SIG-M5 (cell line): ENCODE data around the gene RPS6KB1.
"Not testable (repeated sequence)": the region's sequence is repeated elsewhere in the genome, so short reads cannot be mapped to it uniquely, and the experiment has no call there.

ENCODE experiments used
- DNase-seq: peaks from one replicate; lab custom pipeline; 2025; lab: John Stamatoyannopoulos, UW

The RPS6KB1 gene

DNA sequence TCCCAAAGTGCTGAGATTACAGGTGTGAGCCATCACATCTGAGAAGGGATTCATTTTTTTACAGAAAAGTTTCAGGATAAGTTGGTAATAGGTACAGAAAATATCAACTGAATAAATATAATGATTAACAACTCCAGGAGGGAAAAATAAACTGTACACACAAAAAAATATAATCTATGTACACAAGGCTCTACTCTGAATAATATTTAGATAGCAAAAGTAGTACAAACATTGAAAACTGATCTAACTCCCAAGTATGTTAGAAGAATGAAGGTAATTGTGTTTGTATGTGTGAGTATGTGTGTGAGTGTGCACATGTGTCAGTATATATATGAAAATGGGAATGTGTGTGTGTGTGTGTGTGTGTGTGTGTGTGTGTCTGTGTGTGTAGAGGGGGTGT lies 20.6 kb upstream of the RPS6KB1 start:
- no peak for DNase-seq

DNA sequence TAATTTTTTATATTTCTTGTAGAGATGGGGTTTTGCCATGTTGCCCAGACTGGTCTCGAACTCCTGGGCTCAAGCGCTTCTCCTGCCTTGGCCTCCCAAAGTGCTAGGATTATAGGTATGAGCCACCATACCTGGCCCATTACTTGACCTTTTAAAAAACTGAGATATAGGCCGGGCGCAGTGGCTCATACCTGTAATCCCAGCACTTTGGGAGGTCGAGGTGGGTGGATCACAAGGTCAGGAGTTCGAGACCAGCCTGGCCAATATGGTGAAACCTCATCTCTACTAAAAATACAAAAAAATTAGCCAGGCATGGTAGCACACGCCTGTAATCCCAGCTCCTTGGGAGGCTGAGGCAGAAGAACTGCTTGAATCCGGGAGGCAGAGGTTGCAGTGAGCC lies 19.5 kb upstream of the RPS6KB1 start:
- DNase-seq = not testable (repeated sequence)

DNA sequence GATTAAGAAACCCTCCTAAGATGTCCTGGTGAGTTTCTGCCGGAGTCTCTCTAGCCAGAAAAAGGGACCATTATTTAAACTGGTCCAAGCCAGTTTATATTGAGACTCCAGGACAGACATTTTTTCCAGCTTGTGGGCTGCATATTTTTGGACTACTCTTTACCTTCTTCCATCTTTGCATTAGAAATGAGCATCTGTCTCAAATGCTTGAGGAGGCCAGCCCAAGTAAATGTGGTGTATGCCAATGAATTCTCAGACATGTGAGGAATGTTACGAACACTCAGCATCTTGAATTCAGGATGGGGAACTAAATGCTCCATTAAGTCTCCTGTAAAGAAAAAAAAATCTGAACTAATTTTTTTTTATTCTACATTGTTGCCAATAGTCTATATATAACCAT lies 18.5 kb upstream of the RPS6KB1 start:
- no peak for DNase-seq

DNA sequence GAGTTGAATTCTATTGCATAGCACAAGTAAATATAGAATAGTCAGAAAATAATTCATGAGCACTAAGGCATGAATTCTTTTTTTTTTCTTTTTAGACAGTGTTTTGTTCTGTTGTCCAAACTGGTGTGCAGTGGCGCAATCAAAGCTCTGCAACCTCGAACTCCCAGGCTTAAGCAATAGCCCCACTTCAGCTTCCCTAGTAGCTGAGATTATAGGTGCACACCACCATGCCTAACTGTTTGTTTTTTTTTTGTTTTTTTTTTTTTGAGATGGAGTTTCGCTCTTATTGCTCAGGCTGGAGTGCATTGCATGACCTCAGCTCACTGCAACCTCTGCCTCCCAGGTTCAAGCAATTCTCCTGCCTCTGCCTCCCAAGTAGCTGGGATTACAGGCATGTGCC lies 16.8 kb upstream of the RPS6KB1 start:
- DNase-seq = no peak

DNA sequence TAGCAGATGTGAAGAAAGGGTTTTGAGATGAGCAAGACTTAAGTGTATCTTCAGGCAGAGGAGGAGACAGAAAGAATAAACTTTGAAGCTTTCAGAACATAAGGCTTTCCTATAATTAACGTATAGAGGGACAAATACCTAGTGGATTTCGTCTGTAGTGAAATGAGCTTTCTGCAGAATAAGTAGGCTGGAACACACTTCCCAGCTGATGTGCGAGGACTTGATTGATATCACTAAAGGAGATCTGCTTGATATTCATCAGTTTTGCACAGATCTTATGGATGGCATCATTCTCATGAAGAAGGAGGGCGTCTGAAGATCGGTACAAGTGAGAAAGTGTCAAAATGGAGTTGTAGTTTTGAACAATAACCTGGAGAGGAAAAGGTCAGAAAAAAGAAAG lies 15.0 kb upstream of the RPS6KB1 start:
- no peak for DNase-seq

DNA sequence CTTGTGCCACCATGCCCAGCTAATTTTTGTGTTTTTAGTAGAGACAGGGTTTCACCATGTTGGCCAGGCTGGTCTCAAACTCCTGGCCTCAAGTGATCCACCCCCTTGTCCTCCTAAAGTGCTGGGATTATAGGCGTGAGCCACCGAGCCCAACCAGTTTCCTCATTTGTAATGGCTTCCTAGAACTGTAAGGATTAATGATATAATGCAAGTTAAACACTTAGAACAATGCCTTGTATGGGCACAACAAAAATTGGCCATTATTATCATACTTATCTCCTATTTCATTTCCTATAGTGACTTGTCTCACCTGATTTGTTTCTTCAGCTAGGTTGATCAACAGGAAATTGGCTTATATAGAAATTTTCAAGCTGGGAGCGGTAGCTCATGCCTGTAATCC lies 14.3 kb upstream of the RPS6KB1 start:
- no peak for DNase-seq

DNA sequence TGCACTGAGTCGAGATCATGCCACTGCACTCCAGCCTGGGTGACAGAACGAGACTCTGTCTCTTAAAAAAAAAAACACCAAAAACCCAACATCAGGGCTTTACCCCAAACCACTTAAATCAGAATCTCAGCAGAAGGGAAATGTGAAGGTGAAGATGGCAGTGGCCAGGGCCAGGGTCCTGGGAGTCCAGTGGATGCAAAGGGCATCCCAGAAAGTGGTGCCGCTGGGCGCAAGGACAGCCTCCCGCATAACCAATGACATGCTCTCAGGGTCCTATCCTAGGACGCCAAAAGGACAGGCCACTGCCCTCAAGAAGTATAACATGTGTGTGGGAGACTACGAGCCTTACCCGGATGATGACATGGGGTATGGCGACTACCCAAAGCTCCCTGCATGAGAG lies 8.1 kb upstream of the RPS6KB1 start:
- DNase-seq = no peak

DNA sequence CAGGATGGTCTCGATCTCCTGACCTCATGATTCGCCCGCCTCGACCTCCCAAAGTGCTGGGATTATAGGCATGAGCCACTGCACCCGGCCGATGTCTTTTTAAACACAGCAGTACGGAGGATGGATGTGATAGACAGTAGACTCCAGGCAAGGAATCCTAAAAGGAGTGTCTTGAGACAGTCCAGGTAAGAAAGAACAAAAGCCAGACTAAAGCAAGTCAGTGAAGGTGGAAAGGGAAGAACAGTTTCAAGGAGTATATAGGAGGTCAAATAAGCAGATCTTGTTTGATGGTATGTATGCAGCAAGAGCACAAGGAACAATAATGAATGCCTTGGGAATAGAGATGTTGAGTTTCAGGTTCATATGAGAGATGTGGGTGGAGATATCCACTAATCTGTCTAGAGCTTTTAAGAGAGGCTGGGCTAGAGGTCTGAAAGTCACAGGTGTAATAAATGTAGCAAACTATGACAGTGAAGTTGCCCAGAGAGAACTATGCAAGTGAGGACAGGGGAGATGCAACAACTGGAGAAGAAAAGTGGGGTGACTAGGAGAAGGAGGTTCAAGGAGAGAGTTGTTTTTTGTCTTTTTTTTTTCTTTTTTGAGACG lies 4.7 kb upstream of the RPS6KB1 start:
- DNase-seq = no peak

DNA sequence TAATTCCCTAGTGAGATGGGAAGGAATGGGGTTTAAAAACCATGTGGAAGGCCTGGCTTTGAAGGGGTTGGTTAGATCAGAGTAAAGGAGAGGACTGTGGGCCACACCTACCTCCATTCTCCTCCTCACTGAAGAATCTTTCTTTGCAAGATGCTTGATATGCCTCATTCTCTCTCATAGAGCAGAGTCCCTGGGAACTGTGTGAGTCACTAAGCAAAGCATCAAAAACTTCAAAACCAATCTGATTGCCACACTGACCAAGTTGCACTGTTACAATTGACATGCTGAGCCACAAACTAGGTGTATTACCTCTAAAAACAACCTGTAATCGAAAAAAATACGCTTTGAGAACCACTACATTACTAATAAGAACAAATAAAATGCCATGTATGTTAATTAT lies 2.2 kb upstream of the RPS6KB1 start:
- no peak for DNase-seq

DNA sequence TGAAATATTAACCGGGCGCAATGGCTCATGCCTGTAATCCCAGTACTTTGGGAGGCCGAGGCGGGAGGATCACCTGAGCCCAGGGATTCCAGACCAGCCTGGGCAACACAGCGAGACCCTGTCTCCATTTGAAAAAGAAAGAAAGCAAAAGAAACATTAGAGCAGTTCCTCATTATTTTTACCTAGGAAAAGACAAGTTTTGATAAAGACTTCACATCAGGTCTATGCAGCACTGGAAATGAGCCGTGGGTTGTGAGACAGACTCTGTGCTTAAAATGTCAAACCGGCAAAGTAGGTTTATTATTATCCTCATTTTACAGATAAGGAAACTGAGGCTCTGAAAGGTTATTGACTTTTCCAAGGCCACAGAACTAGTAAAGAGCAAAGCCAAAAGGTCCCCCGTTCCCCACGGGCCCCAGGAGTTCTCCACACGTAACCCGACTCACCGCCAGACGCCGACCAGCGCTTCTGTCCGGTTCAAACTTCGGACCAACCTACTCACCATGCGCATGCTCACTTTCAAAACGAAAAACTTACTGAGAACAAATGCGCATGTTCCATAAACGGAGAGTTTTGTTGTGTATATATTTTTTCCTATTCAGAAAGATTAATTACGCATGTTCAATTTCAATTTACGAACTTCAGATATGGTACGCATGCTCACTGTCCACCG lies 534 bp upstream of the RPS6KB1 start:
- DNase-seq = no peak

DNA sequence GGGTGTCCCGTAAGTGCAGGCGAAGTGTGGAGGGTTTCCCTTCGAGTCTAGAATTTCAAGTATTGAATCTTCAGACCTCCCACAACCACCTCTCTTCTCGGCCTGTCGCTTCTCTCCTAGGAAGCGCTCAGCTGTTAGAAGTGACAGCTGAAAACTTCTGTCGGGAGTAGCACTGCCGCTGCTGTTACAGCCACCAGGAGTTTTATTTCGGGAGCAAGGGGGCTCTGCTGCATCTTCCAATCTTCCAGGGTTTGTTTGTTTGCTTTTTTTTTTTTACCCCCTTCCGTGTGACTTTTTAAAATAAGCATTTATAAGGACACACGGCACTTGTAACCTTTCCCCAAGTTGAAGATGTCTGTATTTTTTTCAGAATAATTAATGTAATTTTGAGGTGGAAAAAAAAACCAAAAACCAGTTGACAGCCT lies 767 bp downstream of the RPS6KB1 start:
- DNase-seq = no peak

DNA sequence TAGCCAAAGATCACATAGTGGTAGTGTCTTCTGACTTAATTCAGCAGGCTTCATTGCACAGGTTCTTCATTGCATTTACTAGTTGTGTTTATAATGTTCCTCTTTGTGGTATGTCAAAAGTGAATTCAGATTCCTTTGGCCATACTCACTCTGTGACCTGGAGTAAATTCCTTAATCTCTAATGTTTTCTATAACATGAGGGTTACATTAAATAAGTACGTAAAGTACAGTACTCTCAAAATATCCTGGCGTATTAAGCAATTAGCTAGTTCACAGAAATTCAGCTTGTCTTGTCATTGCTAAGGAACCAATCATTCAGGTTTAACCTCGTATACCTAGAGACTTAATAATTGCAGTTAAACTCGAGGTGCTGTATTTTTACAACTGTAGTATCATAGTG lies 4.2 kb downstream of the RPS6KB1 start:
- no peak for DNase-seq

DNA sequence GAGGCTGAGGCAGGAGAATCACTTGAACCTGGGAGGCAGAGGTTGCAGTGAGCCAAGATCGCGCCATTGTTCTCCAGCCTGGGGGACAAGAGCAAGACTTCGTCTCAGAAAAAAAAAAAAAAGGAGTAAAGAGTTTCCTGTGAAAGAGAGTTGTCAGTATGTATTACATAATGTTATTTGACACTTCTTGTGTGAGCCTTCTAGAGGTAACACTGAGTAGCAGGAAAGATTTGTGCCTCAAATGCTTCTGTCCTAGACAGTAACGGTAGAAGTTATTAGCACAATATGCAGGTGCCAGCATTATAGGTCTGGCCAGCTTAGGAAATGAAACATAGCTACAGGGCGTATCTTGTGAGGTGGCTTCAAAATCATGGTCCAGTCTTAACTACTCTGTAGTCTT lies 6.2 kb downstream of the RPS6KB1 start:
- DNase-seq = no peak

DNA sequence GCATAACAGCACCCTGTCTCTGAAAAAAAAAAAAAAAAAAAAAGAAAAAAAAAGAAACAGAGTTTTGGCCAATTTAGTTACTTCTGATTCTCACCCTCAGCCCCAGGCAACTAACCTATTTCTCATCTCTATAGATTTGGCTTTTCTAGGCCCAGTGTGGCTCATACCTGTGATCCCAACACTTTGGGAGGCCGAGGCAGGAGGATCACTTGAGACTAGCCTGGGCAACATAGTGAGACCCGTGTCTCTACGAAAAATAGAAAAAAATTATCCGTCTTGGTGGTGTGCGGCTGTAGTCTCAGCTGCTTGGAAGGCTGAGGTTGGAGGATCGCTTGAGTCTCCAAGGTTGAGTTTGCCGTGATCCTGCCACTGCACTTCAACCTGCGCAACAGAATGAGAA lies 8.7 kb downstream of the RPS6KB1 start:
- no peak for DNase-seq

DNA sequence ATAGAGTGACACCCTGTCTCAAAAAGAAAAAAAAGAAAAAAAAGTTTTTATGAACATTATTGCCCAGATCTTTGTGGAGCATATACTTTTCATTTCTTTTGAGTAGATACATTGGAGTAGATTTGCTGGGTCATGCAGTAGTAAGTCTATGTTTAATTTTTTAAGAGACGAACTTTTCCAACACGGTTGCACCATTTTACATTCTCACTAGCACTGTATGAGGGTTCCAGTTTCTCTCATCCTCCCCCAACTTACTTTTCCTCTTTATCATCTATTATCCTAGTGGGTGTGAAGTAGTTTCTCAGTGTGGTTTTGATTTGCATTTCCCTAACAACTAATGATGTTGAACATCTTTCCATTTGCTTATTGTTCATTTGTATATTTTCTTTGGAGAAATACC lies 10.5 kb downstream of the RPS6KB1 start:
- DNase-seq = no peak

DNA sequence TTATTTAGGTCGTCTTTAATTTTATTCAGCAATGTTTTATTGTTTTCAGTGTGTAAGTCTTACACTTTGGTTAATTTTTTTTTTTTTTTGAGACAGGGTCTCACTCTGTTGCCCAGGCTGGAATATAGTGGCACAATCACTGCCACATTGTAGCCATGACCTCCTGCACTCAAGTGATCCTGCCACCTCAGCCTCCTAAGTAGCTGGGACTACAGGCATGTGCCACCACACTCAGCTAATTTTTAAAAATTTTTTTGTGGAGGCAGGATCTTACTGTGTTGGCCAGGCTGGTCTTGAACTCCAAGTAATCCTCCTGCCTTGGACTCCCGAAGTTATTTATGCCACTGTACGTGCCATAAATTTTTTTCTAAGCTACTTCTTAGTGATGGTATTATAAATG lies 14.5 kb downstream of the RPS6KB1 start:
- DNase-seq = no peak

DNA sequence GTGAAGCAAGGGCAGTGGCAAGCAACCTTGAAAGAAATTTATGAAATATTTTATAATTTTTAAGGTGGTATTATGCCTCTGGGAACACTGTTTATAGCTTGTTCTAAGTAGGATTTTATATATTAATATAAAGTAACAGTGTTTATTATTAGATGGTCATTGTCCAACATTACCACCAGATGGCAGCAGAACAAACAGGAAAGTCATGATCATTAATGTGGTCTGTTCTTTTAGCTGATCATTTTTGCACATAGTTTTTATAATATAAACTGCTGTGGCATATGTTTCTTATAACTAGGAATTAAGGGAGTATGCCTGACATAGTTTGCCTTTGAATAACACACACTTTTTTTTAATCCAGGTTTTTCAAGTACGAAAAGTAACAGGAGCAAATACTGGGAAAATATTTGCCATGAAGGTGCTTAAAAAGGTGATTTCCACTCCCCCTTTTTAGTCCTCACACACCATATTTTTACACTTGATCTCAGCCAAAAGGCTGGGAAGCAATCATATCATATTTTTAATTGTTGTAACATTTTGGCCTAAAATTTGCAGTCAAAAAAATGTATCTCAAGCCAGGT lies 21.4 kb downstream of the RPS6KB1 start:
- no peak for DNase-seq

DNA sequence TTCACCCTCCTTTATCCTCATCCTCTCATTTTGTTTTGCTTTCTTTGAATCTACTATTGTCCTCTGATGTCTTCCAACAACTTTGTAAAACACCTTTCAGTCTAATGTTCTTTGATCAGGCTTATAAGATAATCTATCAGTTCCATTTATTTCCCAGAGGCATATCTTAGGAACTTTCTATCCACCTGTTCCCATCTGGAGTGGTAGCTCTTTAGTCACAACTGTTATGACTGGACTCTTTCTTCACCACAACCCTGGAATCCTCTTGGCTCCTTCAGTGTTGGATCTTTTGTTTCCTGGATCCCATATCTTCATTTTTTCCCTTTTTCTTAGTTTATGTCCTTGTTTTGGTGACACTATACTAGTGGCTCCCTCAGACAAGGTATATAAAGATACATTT lies 23.5 kb downstream of the RPS6KB1 start:
- no peak for DNase-seq

DNA sequence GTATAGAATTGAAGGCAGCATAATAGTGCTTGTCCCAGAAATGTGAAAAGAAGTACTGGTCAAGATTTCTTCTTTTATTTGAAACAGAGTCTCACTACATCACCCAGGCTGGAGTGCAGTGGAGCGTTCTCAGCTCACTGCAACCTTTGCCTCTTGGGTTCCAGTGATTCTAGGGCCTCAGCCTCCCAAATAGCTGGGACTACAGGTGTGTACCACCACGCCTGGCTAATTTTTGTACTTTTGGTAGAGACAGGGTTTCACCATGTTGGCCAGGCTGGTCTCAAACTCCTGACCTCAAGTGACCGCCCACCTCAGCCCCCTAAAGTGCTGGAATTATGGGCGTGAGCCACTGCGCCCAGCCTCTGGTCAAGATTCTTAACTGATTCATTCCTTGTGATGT lies 27.7 kb downstream of the RPS6KB1 start:
- not testable (repeated sequence) for DNase-seq

DNA sequence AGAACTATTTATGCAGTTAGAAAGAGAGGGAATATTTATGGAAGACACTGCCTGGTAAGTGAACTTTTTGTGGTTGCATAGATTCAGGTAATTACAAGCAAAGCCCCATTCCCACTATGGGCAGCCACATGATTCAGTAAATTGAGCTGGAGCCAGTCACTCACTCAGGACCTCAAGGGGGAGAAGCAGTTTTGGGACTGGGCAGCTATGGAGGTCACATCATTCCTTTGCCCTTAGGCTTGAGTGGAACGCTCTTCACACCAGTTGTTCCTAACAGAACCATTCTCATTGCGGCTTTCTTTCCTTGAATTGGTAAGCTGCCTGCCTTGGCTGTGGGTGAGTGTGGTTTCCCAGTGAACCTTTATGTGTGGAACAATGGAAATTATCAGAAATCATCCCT lies 37.2 kb downstream of the RPS6KB1 start:
- DNase-seq = not testable (repeated sequence)

DNA sequence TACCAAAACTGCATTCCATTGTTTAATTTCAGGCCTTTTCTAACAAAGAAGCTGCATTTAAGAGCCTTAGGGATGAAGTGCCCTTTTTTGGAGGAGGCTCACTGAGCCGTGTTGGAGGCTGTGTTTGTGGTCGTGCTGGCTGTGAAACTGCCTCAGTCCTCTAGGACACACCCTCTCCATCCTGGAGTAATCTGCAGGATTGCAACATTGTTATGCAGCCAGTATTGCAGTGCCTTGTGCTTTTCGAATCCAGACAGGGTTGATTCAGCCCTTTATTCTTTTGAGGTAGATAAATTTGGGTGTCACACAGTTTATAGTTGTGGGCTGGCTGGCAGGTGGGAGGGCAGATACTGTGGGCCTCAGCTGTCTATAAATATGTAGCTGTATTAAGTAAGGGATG lies 37.8 kb downstream of the RPS6KB1 start:
- not testable (repeated sequence) for DNase-seq

DNA sequence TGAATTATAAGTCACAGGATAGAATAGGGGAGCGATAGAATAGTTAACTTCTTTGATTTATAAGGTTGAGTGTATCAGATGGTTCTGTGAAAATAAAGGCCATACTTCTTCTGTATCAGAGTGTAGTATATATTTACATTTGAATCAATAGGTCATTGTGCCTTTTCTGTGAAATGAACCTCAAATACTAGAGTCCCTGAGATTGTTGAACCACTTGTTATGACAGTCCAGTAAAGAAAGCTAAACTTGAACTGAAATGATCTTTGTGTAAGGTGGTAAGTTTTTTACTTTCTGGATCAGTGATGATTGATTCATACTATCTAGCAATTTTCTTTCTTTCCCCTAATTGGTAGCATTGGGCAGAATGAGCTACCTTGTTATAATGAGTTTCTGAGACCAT lies 40.4 kb downstream of the RPS6KB1 start:
- not testable (repeated sequence) for DNase-seq

DNA sequence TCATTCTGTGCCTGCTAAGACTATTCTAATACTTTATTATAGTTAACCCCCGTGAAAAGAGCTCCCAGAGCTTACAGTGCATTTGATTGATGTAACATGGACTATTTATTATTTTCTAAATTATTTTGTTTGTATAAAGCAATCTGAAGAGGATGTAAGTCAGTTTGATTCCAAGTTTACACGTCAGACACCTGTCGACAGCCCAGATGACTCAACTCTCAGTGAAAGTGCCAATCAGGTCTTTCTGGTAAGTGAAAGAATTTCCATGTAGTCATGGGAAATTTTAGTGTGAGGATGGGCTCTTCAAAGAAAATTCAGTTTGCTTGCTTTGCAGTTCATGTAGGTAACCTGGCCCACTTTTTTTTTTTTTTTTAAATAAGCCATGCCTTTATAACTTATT lies 47.8 kb downstream of the RPS6KB1 start:
- DNase-seq = not testable (repeated sequence)

DNA sequence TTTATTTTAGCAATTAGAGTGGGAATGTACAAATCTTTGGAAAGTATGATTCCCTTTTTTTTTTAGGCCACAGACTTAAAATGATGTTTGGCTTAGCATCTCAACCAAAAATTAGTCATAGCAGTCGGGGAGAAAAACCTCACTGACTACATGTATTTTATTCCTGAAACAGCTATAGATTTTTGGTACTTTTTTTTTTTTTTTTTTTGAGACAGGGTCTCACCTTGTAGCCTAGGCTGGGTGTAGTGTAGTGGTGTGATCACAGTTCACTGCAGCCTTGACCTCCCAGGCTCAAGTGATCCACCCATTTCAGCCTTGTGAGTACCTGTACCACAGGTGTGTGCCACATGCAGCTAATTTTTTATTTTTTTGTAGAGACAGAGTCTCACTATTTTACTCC lies 48.2 kb downstream of the RPS6KB1 start:
- no peak for DNase-seq
